H1 (cell line): ENCODE results near the gene MTHFS. TPM values are rescaled to one million over a fixed set of nuclear protein-coding genes. Genes with fewer than 3 reads are reported as not detected.

Source experiments
- CTCF ChIA-PET: fragments of 300-600 bp; sonication (Branson Sonifier 250); formaldehyde crosslinking; loops from one replicate; lab custom pipeline; 2021; ENCODE audit not compliant: partially characterized antibody; lab: Charles Lee
- POLR2A ChIA-PET: fragments of 300-600 bp; sonication (Branson Sonifier 250); formaldehyde crosslinking; loops from one replicate; lab custom pipeline; 2021; ENCODE audit warnings: inconsistent platforms; ENCODE audit not compliant: partially characterized antibody; lab: Charles Lee
- DNase-seq, 2 experiments: peaks; one replicate each; pipeline versions ENCODE4 v3.0.0 to v3.0.0-alpha.2; 2010 to 2022; ENCODE audit warnings: low spot score in 2 of 2, low read depth in 1 of 2, mixed read lengths in 1 of 2
- FAIRE-seq: peaks from 2 replicates; lab custom pipeline; 2011; peaks lifted over from hg19 to GRCh38; lab: Jason Lieb, UNC
- H2AFZ ChIP-seq: 2 replicates; pipeline ENCODE4 v1.8.1; 2012; ENCODE audit warnings: low read length, inconsistent platforms
- H2AK5ac ChIP-seq: 2 replicates; pipeline ENCODE4 v1.6.1; 2013; ENCODE audit warnings: low read depth, low read length
- H2BK120ac ChIP-seq: replicated peaks from 2 replicates; pipeline ENCODE3; 2013; ENCODE audit warnings: low read depth, low read length, inconsistent platforms
- H2BK12ac ChIP-seq: 2 replicates; pipeline ENCODE4 v1.6.1; 2013; ENCODE audit warnings: low read depth, low read length
- H2BK15ac ChIP-seq: 2 replicates; pipeline ENCODE4 v1.6.1; 2013; ENCODE audit warnings: low read length
- H2BK20ac ChIP-seq: 2 replicates; pipeline ENCODE4 v1.6.1; 2013; ENCODE audit warnings: low read length
- H2BK5ac ChIP-seq: 2 replicates; pipeline ENCODE4 v1.6.1; 2013; ENCODE audit warnings: low read depth, low read length
- H3K14ac ChIP-seq: 2 replicates; pipeline ENCODE4 v1.6.1; 2013; ENCODE audit warnings: inconsistent platforms; ENCODE audit not compliant: insufficient read length
- H3K18ac ChIP-seq: 2 replicates; pipeline ENCODE4 v1.6.1; 2013; ENCODE audit warnings: low read length; ENCODE audit errors: extremely low read depth
- H3K23ac ChIP-seq: 2 replicates; pipeline ENCODE4 v1.6.1; 2013; ENCODE audit warnings: inconsistent platforms; ENCODE audit not compliant: insufficient read length
- H3K23me2 ChIP-seq: 2 replicates; pipeline ENCODE4 v1.6.1; 2013; ENCODE audit warnings: low read depth, low read length
- H3K27ac ChIP-seq: 2 replicates; pipeline ENCODE4 v1.6.1; 2011; ENCODE audit warnings: low read depth, low read length, inconsistent platforms
- H3K27me3 ChIP-seq, 4 experiments: replicated peaks in 1 of 4; 1 replicate in 1 of 4; 2 replicates in 3 of 4; pipeline versions ENCODE4 v1.6.1 to v1.8.1; 2011 to 2013; ENCODE audit warnings: low read length in 3 of 4, mild to moderate bottlenecking in 3 of 4, inconsistent platforms in 2 of 4, mixed read lengths in 2 of 4, moderate library complexity in 1 of 4; ENCODE audit not compliant: control insufficient read depth in 3 of 4, insufficient read depth in 3 of 4; ENCODE audit errors: extremely low read depth in 1 of 4
- H3K36me3 ChIP-seq, 4 experiments: 2 replicates each; pipeline versions ENCODE4 v1.6.1 to v1.8.1; 2011 to 2013; ENCODE audit warnings: mild to moderate bottlenecking in 4 of 4, low read length in 3 of 4, moderate library complexity in 2 of 4, control low read depth in 1 of 4, inconsistent platforms in 1 of 4; ENCODE audit not compliant: insufficient read depth in 4 of 4, control insufficient read depth in 2 of 4
- H3K4ac ChIP-seq: replicated peaks from 2 replicates; pipeline ENCODE3; 2013; ENCODE audit warnings: low read length, low read depth, mixed read lengths, inconsistent platforms; ENCODE audit not compliant: insufficient read length
- H3K4me1 ChIP-seq, 4 experiments: replicated peaks in 1 of 4; 1 replicate in 1 of 4; 2 replicates in 3 of 4; pipeline versions ENCODE4 v1.6.1 to v1.8.1; 2011 to 2013; ENCODE audit warnings: low read length in 3 of 4, inconsistent platforms in 2 of 4, mixed read lengths in 1 of 4; ENCODE audit not compliant: insufficient read depth in 4 of 4, control insufficient read depth in 3 of 4
- H3K4me2 ChIP-seq, 2 experiments: 2 replicates each; pipeline versions ENCODE4 v1.6.1 to v1.8.1; 2011 to 2013; ENCODE audit warnings: low read depth in 2 of 2, low read length in 2 of 2, control low read depth in 1 of 2, inconsistent platforms in 1 of 2, mild to moderate bottlenecking in 1 of 2; ENCODE audit not compliant: insufficient read depth in 1 of 2
- H3K4me3 ChIP-seq, 4 experiments: fragments of 200-600, 300-600 bp in 1 of 4; sonication (generic), shearing (Covaris generic), sonication (Bioruptor Twin) in 1 of 4; 2 replicates each; pipeline versions ENCODE4 v1.5.1 to v1.8.1; 2011 to 2016; ENCODE audit warnings: low read length in 4 of 4, low read depth in 3 of 4, control low read depth in 2 of 4, inconsistent platforms in 2 of 4, mild to moderate bottlenecking in 2 of 4, mixed read lengths in 1 of 4, moderate library complexity in 1 of 4; ENCODE audit not compliant: insufficient read depth in 2 of 4; ENCODE audit errors: extremely low read depth in 1 of 4
- H3K56ac ChIP-seq: replicated peaks from 2 replicates; pipeline ENCODE3; 2013; ENCODE audit warnings: low read depth, mild to moderate bottlenecking, mixed read lengths, low read length, inconsistent platforms; ENCODE audit not compliant: insufficient read length
- H3K79me1 ChIP-seq: 2 replicates; pipeline ENCODE4 v1.6.1; 2013; ENCODE audit warnings: low read depth, low read length, control low read depth
- H3K79me2 ChIP-seq, 2 experiments: 2 replicates each; pipeline versions ENCODE4 v1.6.1 to v1.8.1; 2012 to 2013; ENCODE audit warnings: low read length in 2 of 2, mild to moderate bottlenecking in 2 of 2, inconsistent platforms in 1 of 2; ENCODE audit not compliant: insufficient read depth in 2 of 2, control insufficient read depth in 1 of 2
- H3K9ac ChIP-seq, 4 experiments: replicated peaks in 1 of 4; 1 replicate in 1 of 4; 2 replicates in 3 of 4; pipeline versions ENCODE4 v1.6.1 to v1.8.1; 2011 to 2013; ENCODE audit warnings: low read depth in 3 of 4, low read length in 3 of 4, control low read depth in 2 of 4, mild to moderate bottlenecking in 2 of 4, moderate library complexity in 2 of 4, inconsistent platforms in 1 of 4; ENCODE audit errors: extremely low read depth in 1 of 4
- H3K9me3 ChIP-seq, 2 experiments: 2 replicates each; pipeline versions ENCODE4 v1.6.1 to v1.8.1; 2012 to 2013; ENCODE audit warnings: mild to moderate bottlenecking in 2 of 2, moderate library complexity in 2 of 2, control low read depth in 1 of 2, inconsistent platforms in 1 of 2, low read depth in 1 of 2, low read length in 1 of 2, mixed read lengths in 1 of 2; ENCODE audit not compliant: insufficient read depth in 2 of 2
- H4K20me1 ChIP-seq, 2 experiments: replicated peaks in 1 of 2; 2 replicates each; pipeline versions ENCODE3 to v1.8.1; 2011 to 2013; ENCODE audit warnings: inconsistent platforms in 2 of 2, low read length in 2 of 2, mild to moderate bottlenecking in 1 of 2; ENCODE audit not compliant: insufficient read depth in 2 of 2, control insufficient read depth in 1 of 2
- H4K5ac ChIP-seq: 2 replicates; pipeline ENCODE4 v1.6.1; 2013; ENCODE audit warnings: low read length, low read depth, mixed read lengths, inconsistent platforms; ENCODE audit not compliant: insufficient read length
- H4K8ac ChIP-seq: 2 replicates; pipeline ENCODE4 v1.8.0; 2013; ENCODE audit warnings: mild to moderate bottlenecking, moderate library complexity, low read length, inconsistent platforms; ENCODE audit not compliant: insufficient read depth; ENCODE audit errors: extremely low read depth
- H4K91ac ChIP-seq: replicated peaks from 2 replicates; pipeline ENCODE3; 2013; ENCODE audit warnings: low read length, mixed read lengths, inconsistent platforms; ENCODE audit not compliant: insufficient read length
- CTCF ChIP-seq, 3 experiments: IDR thresholded peaks; 1 replicate in 2 of 3; 2 replicates in 1 of 3; pipeline versions ENCODE4 v1.5.1 to v1.6.1; 2011; ENCODE audit warnings: low read length in 3 of 3, mild to moderate bottlenecking in 3 of 3, inconsistent platforms in 2 of 3, low read depth in 1 of 3, moderate library complexity in 1 of 3; ENCODE audit not compliant: insufficient read depth in 1 of 3; ENCODE audit errors: control extremely low read depth in 1 of 3
- GABPA ChIP-seq: IDR thresholded peaks from 2 replicates; pipeline ENCODE4 v1.6.1; 2011; ENCODE audit warnings: mild to moderate bottlenecking, low read length, moderate library complexity, borderline replicate concordance; ENCODE audit not compliant: insufficient read depth
- KDM4A ChIP-seq: IDR thresholded peaks from one replicate; pipeline ENCODE4 v1.7.1; 2012; ENCODE audit warnings: low read depth, mild to moderate bottlenecking, moderate library complexity, low read length, inconsistent platforms; ENCODE audit not compliant: severe bottlenecking
- MAX ChIP-seq: IDR thresholded peaks from 2 replicates; pipeline ENCODE4 v1.6.1; 2012; ENCODE audit warnings: inconsistent platforms
- PHF8 ChIP-seq: fragments of 200-600 bp; sonication (generic); conservative IDR thresholded peaks from 2 replicates; pipeline ENCODE4 v1.7.1; 2012; ENCODE audit warnings: low read depth, mild to moderate bottlenecking, inconsistent platforms, low read length, moderate library complexity
- POLR2A ChIP-seq, 2 experiments: IDR thresholded peaks; 1 replicate in 1 of 2; 2 replicates in 1 of 2; pipeline ENCODE4 v1.6.1; 2011; ENCODE audit warnings: low read depth in 2 of 2, low read length in 2 of 2, mild to moderate bottlenecking in 2 of 2; ENCODE audit errors: control extremely low read depth in 1 of 2
- RFX5 ChIP-seq: IDR thresholded peaks from 2 replicates; pipeline ENCODE4 v1.6.1; 2011; ENCODE audit warnings: low read depth, low read length, improper control_type of control experiment, borderline replicate concordance
- TBP ChIP-seq: IDR thresholded peaks from 2 replicates; pipeline ENCODE4 v1.6.1; 2011; ENCODE audit warnings: low read depth, low read length, improper control_type of control experiment
- WGBS, 2 experiments: shearing (Covaris generic) in 1 of 2; methylation state at CpG; one replicate each; pipeline versions ENCODE4 v1.1.6 to v1.1.7; 2013 to 2015; ENCODE audit warnings: low lambda C conversion rate in 2 of 2, mixed read lengths in 2 of 2, inconsistent platforms in 1 of 2, low coverage in 1 of 2, missing lambda C conversion rate in 1 of 2; ENCODE audit not compliant: insufficient replicate concordance in 2 of 2, insufficient coverage in 1 of 2, insufficient read length in 1 of 2; ENCODE audit errors: extremely low coverage in 1 of 2, missing lambda C conversion rate in 1 of 2; 5-methylcytosine and 5-hydroxymethylcytosine counted together
- polyA plus RNA-seq, 7 experiments: library from polyadenylated mRNA; depleted of rRNA in 3 of 7; stranded (reverse) in 5 of 7; unstranded in 2 of 7; fragments of >200 nt in 5 of 7; fragments of 200-250 nt in 2 of 7; gene quantifications; 1 replicate in 5 of 7; 2 replicates in 1 of 7; 4 replicates in 1 of 7; pipeline versions ENCODE4 v1.2.1 to v1.2.3, GENCODE V29; 2011 to 2013; ENCODE audit warnings: missing spikeins in 2 of 7, mixed read lengths in 2 of 7
- total RNA-seq: library from RNA; stranded (reverse); fragmentation: NEBNext Ultra II Directional; extraction: Animal tissue kit (Norgen Biotek cat#: 25700); gene quantifications from 2 replicates; pipeline ENCODE4 v1.2.1, GENCODE V29; 2021

Gene MTHFS
- total and polyA plus RNA-seq, 2 of the 8 experiments (the other 6 are each of a cell fraction or from before 2014, with no cell fraction given), result 27.3 to 37.2 TPM

DNA sequence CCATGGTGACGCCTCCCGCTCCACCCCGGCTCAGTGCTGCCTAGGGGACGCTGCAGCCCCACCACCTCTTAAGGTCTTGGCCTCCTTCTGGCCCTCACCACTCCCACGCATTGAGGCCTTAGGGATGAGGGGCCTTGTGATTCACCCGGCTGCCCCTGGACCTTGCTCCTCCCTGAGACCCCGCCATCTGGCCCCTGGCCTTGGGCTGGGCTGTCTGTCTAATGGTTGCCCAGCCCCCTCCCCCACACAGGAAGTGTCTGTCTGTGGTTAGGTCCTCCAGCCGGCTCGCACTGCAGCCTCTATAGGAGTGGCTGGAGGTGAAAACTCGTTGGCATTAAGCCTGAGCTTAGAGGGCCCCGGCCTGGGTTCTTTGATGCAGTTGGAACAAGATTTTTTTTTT lies 21.5 kb upstream of the MTHFS start:
- Histone ChIP-seq H2BK5ac (0 out of 2 replicates have a peak overlapping the region, but pooled peaks have one; percentile 26), H3K79me1 (peaks cover 6% of the 10 kb centered on the region; the same call in 1 of the 2 replicates), H3K36me3 (peaks cover 0 to 37% (median 0%) of the 10 kb centered on the region in 4 experiments; a peak in 2 of 8 replicates), H4K8ac (no peak overlapping the region; the same call in 1 of the 2 replicates), H3K4me3 (peak overlapping the region in 3 of 4 experiments; percentile 24 to 56 (median 28); a peak in 5 of 8 replicates), H3K9ac (no peak overlapping the region; a peak in 1 of 7 replicates), H3K4me2 (peak overlapping the region in 1 of 2 experiments; percentile 58; a peak in 3 of 4 replicates), H4K20me1 (no peaks in the 10 kb centered on the region), H2BK120ac (no peak overlapping the region), H3K9me3 (no peaks in the 10 kb centered on the region), H3K27me3 (no peaks in the 10 kb centered on the region), H3K27ac (peak overlapping the region; percentile 22; the same call in 1 of the 2 replicates), H3K23me2 (peaks cover 9% of the 10 kb centered on the region; the same call in 1 of the 2 replicates), H3K18ac (no peak overlapping the region; the same call in 1 of the 2 replicates), H2AK5ac (no peak overlapping the region), H4K5ac (no peak overlapping the region), H3K23ac (no peak overlapping the region), H4K91ac (no peak overlapping the region), H3K4ac (no peak overlapping the region), H2BK12ac (no peak overlapping the region), H2BK20ac (no peak overlapping the region), H3K14ac (no peak overlapping the region), H2BK15ac (no peak overlapping the region), H2AFZ (no peak overlapping the region), H3K79me2 (peaks cover 11 to 52% of the 10 kb centered on the region in 2 experiments; a peak in 3 of 4 replicates), H3K4me1 (peaks cover 0 to 28% (median 11%) of the 10 kb centered on the region in 4 experiments; a peak in 5 of 7 replicates), H3K56ac (peak overlapping the region; percentile 16)
- DNase-seq (peak in 1 of 2 experiments; percentile 72), FAIRE-seq (no peak)
- CTCF ChIA-PET, result interaction anchor here (0.6 kb wide), 2 partner anchors 17 to 128 kb away, joined by 3 to 4 read pairs; no protein-coding TSS in a partner anchor
- POLR2A ChIA-PET, result interaction anchor here (0.6 to 1.5 kb wide), 8 partner anchors 14 to 74 kb away, joined by 3 to 7 read pairs (median 3); partner anchors contain the start of gene MTHFS
- WGBS, 2 experiments, result 24% methylated on average over 11 of the region's 11 CpGs; no CpG with 5 or more reads in 1 of the 2 experiments
- TF ChIP-seq MAX (0 out of 2 replicates have a peak, but pooled peaks have one; percentile 20), RFX5 (no peak), KDM4A (no peak), GABPA (no peak), TBP (peak; percentile 48; the same call in 1 of the 2 replicates), CTCF (IDR thresholded peaks at IDR 0.05; ENCODE audit: control extremely low read depth in 1 of 3, insufficient read depth in 1 of 3, low read depth in 1 of 3, low read length in 3 of 3) (peak; percentile 12 to 30 (median 13); a peak in 2 of 4 replicates), POLR2A (IDR thresholded peaks at IDR 0.05; ENCODE audit: control extremely low read depth in 1 of 2, low read depth in 2 of 2, low read length in 2 of 2) (peak in 1 of 2 experiments; percentile 72; a peak in 2 of 3 replicates), PHF8 (0 out of 2 replicates have a peak, but pooled peaks have one; percentile 23)
